Fibroblast of lung (primary cell): ENCODE data around the gene ZNF512B. TPM values are rescaled to one million over a fixed set of nuclear protein-coding genes. Genes with fewer than 3 reads are reported as not detected.

Source experiments
- DNase-seq, 2 donors: peaks; one replicate each; pipeline versions ENCODE4 v3.0.0 to v3.0.0-alpha.2; 2010; ENCODE audit warnings: low read depth in 2 of 2
- H2AFZ ChIP-seq: 2 replicates; pipeline ENCODE4 v1.5.1; 2012; ENCODE audit warnings: low read length, control low read depth, inconsistent platforms
- H3K27ac ChIP-seq: 2 replicates; pipeline ENCODE4 v1.5.1; 2011; ENCODE audit warnings: low read length, control low read depth; ENCODE audit not compliant: insufficient read depth
- H3K27me3 ChIP-seq: 2 replicates; pipeline ENCODE4 v1.5.1; 2011; ENCODE audit warnings: mild to moderate bottlenecking, low read length; ENCODE audit not compliant: control insufficient read depth, insufficient read depth
- H3K36me3 ChIP-seq: 2 replicates; pipeline ENCODE4 v1.5.1; 2011; ENCODE audit warnings: low read length; ENCODE audit not compliant: control insufficient read depth, insufficient read depth
- H3K4me1 ChIP-seq: 2 replicates; pipeline ENCODE4 v1.5.1; 2011; ENCODE audit warnings: low read length; ENCODE audit not compliant: control insufficient read depth, insufficient read depth; ENCODE audit errors: extremely low read depth
- H3K4me2 ChIP-seq: 2 replicates; pipeline ENCODE4 v1.5.1; 2011; ENCODE audit warnings: low read length, control low read depth; ENCODE audit not compliant: insufficient read depth; ENCODE audit errors: extremely low read depth
- H3K4me3 ChIP-seq, 4 experiments: fragments of 200-600 bp in 1 of 4; sonication (generic) in 1 of 4; replicated peaks in 1 of 4; 2 replicates each; pipeline ENCODE4 v1.5.1; 2011 to 2016; ENCODE audit warnings: low read length in 4 of 4, low read depth in 3 of 4, mild to moderate bottlenecking in 3 of 4, control low read depth in 2 of 4, inconsistent platforms in 1 of 4, mixed read lengths in 1 of 4; ENCODE audit not compliant: insufficient read depth in 1 of 4; ENCODE audit errors: control extremely low read depth in 1 of 4
- H3K79me2 ChIP-seq: 2 replicates; pipeline ENCODE4 v1.5.1; 2012; ENCODE audit warnings: mild to moderate bottlenecking, low read length, inconsistent platforms; ENCODE audit not compliant: control insufficient read depth, insufficient read depth
- H3K9ac ChIP-seq: 2 replicates; pipeline ENCODE4 v1.5.1; 2011; ENCODE audit warnings: mild to moderate bottlenecking, low read length, control low read depth; ENCODE audit not compliant: insufficient read depth
- H3K9me3 ChIP-seq: 2 replicates; pipeline ENCODE4 v1.5.1; 2012; ENCODE audit warnings: low read depth, low read length; ENCODE audit not compliant: control insufficient read depth, insufficient read depth
- H4K20me1 ChIP-seq: 2 replicates; pipeline ENCODE4 v1.5.1; 2011; ENCODE audit warnings: low read length; ENCODE audit not compliant: control insufficient read depth, insufficient read depth; ENCODE audit errors: extremely low read depth
- EZH2 ChIP-seq: IDR thresholded peaks from 2 replicates; pipeline ENCODE4 v1.5.1; 2012; ENCODE audit warnings: low read length, control low read depth, mild to moderate bottlenecking; ENCODE audit errors: missing control alignments
- polyA plus RNA-seq, 2 donors: library from polyadenylated mRNA; depleted of rRNA in 1 of 2; stranded (reverse) in 1 of 2; unstranded in 1 of 2; fragments of >200 nt; gene quantifications; 2 replicates each; pipeline ENCODE4 v1.2.1, GENCODE V29; 2011 to 2012; ENCODE audit warnings: missing spikeins in 1 of 2
- total RNA-seq: library from RNA; depleted of rRNA; stranded (reverse); fragments of >200 nt; gene quantifications from 2 replicates; pipeline ENCODE4 v1.2.1, GENCODE V29; 2014
- TF ChIP-seq, protein P1 (sequence below), 2 donors: IDR thresholded peaks in 1 of 2; conservative IDR thresholded peaks in 1 of 2; 1 replicate in 1 of 2; 2 replicates in 1 of 2; pipeline ENCODE4 v1.5.1; 2011 to 2012; ENCODE audit warnings: low read length in 2 of 2, control low read depth in 1 of 2, inconsistent platforms in 1 of 2, low read depth in 1 of 2, mild to moderate bottlenecking in 1 of 2

The ZNF512B gene
- total and polyA plus RNA-seq, 2 donors (not counting 1 experiment from before 2014, with no cell fraction given) = 3.5 to 8.4 TPM

GRCh38 chr20:64006902-64007301 lies 37.2 kb upstream of the ZNF512B start:
- Histone ChIP-seq H3K27ac (no peak overlapping the region), H3K27me3 (no peaks in the 10 kb centered on the region), H2AFZ (no peak overlapping the region), H4K20me1 (no peaks in the 10 kb centered on the region), H3K36me3 (peaks cover 24% of the 10 kb centered on the region), H3K4me1 (peaks cover 3% of the 10 kb centered on the region), H3K4me2 (no peak overlapping the region), H3K4me3 (no peak overlapping the region), H3K9ac (no peak overlapping the region), H3K79me2 (peaks cover 4% of the 10 kb centered on the region), H3K9me3 (no peaks in the 10 kb centered on the region)
- no peak for TF ChIP-seq EZH2
- TF ChIP-seq, protein P1, sequence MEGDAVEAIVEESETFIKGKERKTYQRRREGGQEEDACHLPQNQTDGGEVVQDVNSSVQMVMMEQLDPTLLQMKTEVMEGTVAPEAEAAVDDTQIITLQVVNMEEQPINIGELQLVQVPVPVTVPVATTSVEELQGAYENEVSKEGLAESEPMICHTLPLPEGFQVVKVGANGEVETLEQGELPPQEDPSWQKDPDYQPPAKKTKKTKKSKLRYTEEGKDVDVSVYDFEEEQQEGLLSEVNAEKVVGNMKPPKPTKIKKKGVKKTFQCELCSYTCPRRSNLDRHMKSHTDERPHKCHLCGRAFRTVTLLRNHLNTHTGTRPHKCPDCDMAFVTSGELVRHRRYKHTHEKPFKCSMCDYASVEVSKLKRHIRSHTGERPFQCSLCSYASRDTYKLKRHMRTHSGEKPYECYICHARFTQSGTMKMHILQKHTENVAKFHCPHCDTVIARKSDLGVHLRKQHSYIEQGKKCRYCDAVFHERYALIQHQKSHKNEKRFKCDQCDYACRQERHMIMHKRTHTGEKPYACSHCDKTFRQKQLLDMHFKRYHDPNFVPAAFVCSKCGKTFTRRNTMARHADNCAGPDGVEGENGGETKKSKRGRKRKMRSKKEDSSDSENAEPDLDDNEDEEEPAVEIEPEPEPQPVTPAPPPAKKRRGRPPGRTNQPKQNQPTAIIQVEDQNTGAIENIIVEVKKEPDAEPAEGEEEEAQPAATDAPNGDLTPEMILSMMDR (conservative IDR thresholded peaks at IDR 0.05 in 1 of 2, IDR thresholded peaks at IDR 0.05 in 1 of 2; ENCODE audit: low read depth in 1 of 2, low read length in 2 of 2) = no peak
- DNase-seq = no peak

GRCh38 chr20:64006490-64006889 lies 36.8 kb upstream of the ZNF512B start:
- TF ChIP-seq, protein P1 (conservative IDR thresholded peaks at IDR 0.05 in 1 of 2, IDR thresholded peaks at IDR 0.05 in 1 of 2; ENCODE audit: low read depth in 1 of 2, low read length in 2 of 2) = no peak
- no peak for TF ChIP-seq EZH2
- no peak overlapping the region for H2AFZ ChIP-seq
- no peaks in the 10 kb centered on the region for H3K27me3 ChIP-seq
- H3K4me3 ChIP-seq = no peak overlapping the region
- H3K9me3 ChIP-seq = no peaks in the 10 kb centered on the region
- peaks cover 23% of the 10 kb centered on the region for H3K36me3 ChIP-seq
- H3K4me2 ChIP-seq = no peak overlapping the region
- DNase-seq = no peak
- no peak overlapping the region for H3K27ac ChIP-seq
- peaks cover 3% of the 10 kb centered on the region for H3K4me1 ChIP-seq
- no peak overlapping the region for H3K9ac ChIP-seq
- no peaks in the 10 kb centered on the region for H4K20me1 ChIP-seq
- peaks cover 4% of the 10 kb centered on the region for H3K79me2 ChIP-seq

DNA sequence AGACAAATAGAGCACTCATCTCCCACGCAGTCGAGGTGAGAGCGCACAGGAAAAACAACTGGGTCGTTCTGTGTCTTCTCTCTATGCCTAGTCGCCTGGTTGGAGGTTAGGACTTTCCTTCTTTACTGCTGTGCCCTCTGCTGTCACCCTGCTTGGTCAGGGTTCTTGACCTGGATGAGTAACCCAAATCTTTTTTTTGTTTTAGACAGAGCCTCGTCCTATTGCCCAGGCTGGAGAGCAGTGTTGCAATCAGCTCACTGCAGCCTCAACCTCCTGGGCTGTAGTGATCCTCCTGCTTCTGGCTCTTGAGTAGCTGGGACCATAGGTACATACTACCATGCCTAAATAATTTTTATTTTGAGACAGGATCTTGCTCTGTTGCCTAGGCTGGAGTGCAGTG lies 35.7 kb upstream of the ZNF512B start:
- H4K20me1 ChIP-seq = no peaks in the 10 kb centered on the region
- no peak overlapping the region for H3K9ac ChIP-seq
- no peak overlapping the region for H3K4me2 ChIP-seq
- H3K27ac ChIP-seq = no peak overlapping the region
- H3K9me3 ChIP-seq = no peaks in the 10 kb centered on the region
- TF ChIP-seq EZH2 = no peak
- TF ChIP-seq, protein P1 (conservative IDR thresholded peaks at IDR 0.05 in 1 of 2, IDR thresholded peaks at IDR 0.05 in 1 of 2; ENCODE audit: low read depth in 1 of 2, low read length in 2 of 2) = no peak
- DNase-seq = peak in 1 of 2 donors; percentile 35
- peaks cover 17% of the 10 kb centered on the region for H3K36me3 ChIP-seq
- peaks cover 3% of the 10 kb centered on the region for H3K4me1 ChIP-seq
- H3K79me2 ChIP-seq = peaks cover 4% of the 10 kb centered on the region
- no peaks in the 10 kb centered on the region for H3K27me3 ChIP-seq
- no peak overlapping the region for H2AFZ ChIP-seq
- H3K4me3 ChIP-seq = no peak overlapping the region
